ENCODE results near the gene TUBGCP3. TPM values are rescaled to one million over a fixed set of nuclear protein-coding genes. Genes with fewer than 3 reads are reported as not detected.

Gene TUBGCP3
- total and polyA plus RNA-seq, 2 experiments from 2014 or later: 12.8 to 40.2 TPM

GRCh38 chr13:112522578-112522977, 65.4 kb downstream of the TUBGCP3 start (continued):
- no peak for TF ChIP-seq CTCF (conservative IDR thresholded peaks at IDR 0.05; ENCODE audit: low read depth in 2 of 2)

- Histone ChIP-seq H4K20me1 (replicated peaks; ENCODE audit: insufficient read depth) (no peaks in the 10 kb centered on the region; the same call in none of the 2 replicates), H3K4me1 (ENCODE audit: insufficient read depth) (no peaks in the 10 kb centered on the region), H2AFZ (no peak overlapping the region), H3K9me2 (ENCODE audit: insufficient read depth) (no peaks in the 10 kb centered on the region), H3K36me3 (ENCODE audit: insufficient read depth) (peaks cover 21% of the 10 kb centered on the region), H3F3A (replicated peaks; ENCODE audit: low read depth) (no peaks in the 10 kb centered on the region), H3K27ac (ENCODE audit: low read depth) (no peak overlapping the region), H3K4me2 (no peak overlapping the region), H3K79me2 (replicated peaks; ENCODE audit: insufficient read depth) (no peaks in the 10 kb centered on the region), H3K4me3 (no peak overlapping the region), H3K27me3 (ENCODE audit: insufficient read depth) (no peaks in the 10 kb centered on the region)
- H3K9me3 Mint-ChIP-seq: no peaks in the 10 kb centered on the region
- ATAC-seq: no peak
- no peak for DNase-seq (ENCODE audit: low spot score)
- H3K27me3 Mint-ChIP-seq (ENCODE audit: insufficient read depth, low read depth, poor library complexity): no peaks in the 10 kb centered on the region
- H3K27ac Mint-ChIP-seq: no peak overlapping the region
- H3K4me3 Mint-ChIP-seq: no peak overlapping the region
- no peaks in the 10 kb centered on the region for H3K4me1 Mint-ChIP-seq
- H3K36me3 Mint-ChIP-seq (ENCODE audit: low read depth): peaks cover 13% of the 10 kb centered on the region; the same call in 2 of the 3 replicates
- no peak for TF ChIP-seq JUNB (IDR thresholded peaks at IDR 0.05; ENCODE audit: unreplicated experiment)
- TF ChIP-seq EZH2phosphoT487 (IDR thresholded peaks at IDR 0.05; ENCODE audit: unreplicated experiment): no peak
- TF ChIP-seq ZNF331 (CRISPR knock-in tag; IDR thresholded peaks at IDR 0.05; ENCODE audit: low read depth): no peak
- TF ChIP-seq POLR2AphosphoS5 (IDR thresholded peaks at IDR 0.05; ENCODE audit: low read depth): no peak
- no peak for TF ChIP-seq EZH2 (IDR thresholded peaks at IDR 0.05; ENCODE audit: low read depth, unreplicated experiment)
- no peak for TF ChIP-seq ZNF462 (CRISPR knock-in tag; IDR thresholded peaks at IDR 0.05)
- no peak for TF ChIP-seq ZNF114 (CRISPR knock-in tag; IDR thresholded peaks at IDR 0.05)
- TF ChIP-seq STAT1 (IDR thresholded peaks at IDR 0.05; ENCODE audit: unreplicated experiment): no peak
- TF ChIP-seq CREB1 (CRISPR knock-in tag; IDR thresholded peaks at IDR 0.05; ENCODE audit: low read depth): no peak
- no peak for TF ChIP-seq CTCF (conservative IDR thresholded peaks at IDR 0.05; ENCODE audit: low read depth in 2 of 2)
- no peak for TF ChIP-seq NANOG (IDR thresholded peaks at IDR 0.05; ENCODE audit: borderline replicate concordance)
- TF ChIP-seq ETS1 (IDR thresholded peaks at IDR 0.05): no peak
Measured at GRCh38 chr13:112521073-112521685, 66.8 kb downstream of the TUBGCP3 start.
